Smooth muscle cell (in vitro differentiated cells): ENCODE data around the gene TPM4. TPM values are rescaled to one million over a fixed set of nuclear protein-coding genes. Genes with fewer than 3 reads are reported as not detected.

Experiments used
- DNase-seq: peaks from one replicate; lab custom pipeline; 2025; ENCODE audit not compliant: unreplicated experiment; lab: John Stamatoyannopoulos, UW
- H2AFZ ChIP-seq: fragments of 200-600 bp; sonication (generic); 2 replicates; pipeline ENCODE4 v1.6.0; 2016; ENCODE audit warnings: antibody characterized with exemption, low read depth, mild to moderate bottlenecking
- H3F3A ChIP-seq: fragments of 200-600 bp; sonication (generic); 2 replicates; pipeline ENCODE4 v1.6.0; 2017; ENCODE audit warnings: antibody characterized with exemption, low read depth
- H3K27ac ChIP-seq: fragments of 200-600 bp; sonication (generic); 2 replicates; pipeline ENCODE4 v1.5.1; 2016; ENCODE audit warnings: low read depth, mild to moderate bottlenecking
- H3K27me3 ChIP-seq: fragments of 200-600 bp; sonication (generic); 2 replicates; pipeline ENCODE4 v1.6.1; 2016; ENCODE audit warnings: low read depth, mild to moderate bottlenecking
- H3K36me3 ChIP-seq: fragments of 200-600 bp; sonication (generic); 2 replicates; pipeline ENCODE4 v1.5.1; 2016; ENCODE audit warnings: low read depth
- H3K4me1 ChIP-seq: fragments of 200-600 bp; sonication (generic); 2 replicates; pipeline ENCODE4 v1.5.1; 2016; ENCODE audit warnings: low read depth
- H3K4me2 ChIP-seq: fragments of 200-600 bp; sonication (generic); 2 replicates; pipeline ENCODE4 v1.6.0; 2016; ENCODE audit warnings: mild to moderate bottlenecking
- H3K4me3 ChIP-seq: fragments of 200-600 bp; sonication (generic); 2 replicates; pipeline ENCODE4 v1.5.1; 2016; ENCODE audit warnings: mild to moderate bottlenecking
- H3K79me2 ChIP-seq: fragments of 200-600 bp; sonication (generic); 2 replicates; pipeline ENCODE4 v1.6.0; 2016; ENCODE audit warnings: low read depth, mild to moderate bottlenecking
- H3K9ac ChIP-seq: fragments of 200-600 bp; sonication (generic); 2 replicates; pipeline ENCODE4 v1.6.0; 2016; ENCODE audit warnings: low read depth
- H3K9me3 ChIP-seq: fragments of 200-600 bp; sonication (generic); replicated peaks from 2 replicates; pipeline ENCODE4 v1.5.1; 2016; ENCODE audit warnings: low read depth
- H4K20me1 ChIP-seq: fragments of 200-600 bp; sonication (generic); 2 replicates; pipeline ENCODE4 v1.6.0; 2016; ENCODE audit warnings: low read depth
- CTCF ChIP-seq: fragments of 200-600 bp; sonication (generic); IDR thresholded peaks from 2 replicates; pipeline ENCODE4 v1.5.1; 2017; ENCODE audit warnings: borderline replicate concordance, mild to moderate bottlenecking, antibody characterized with exemption; ENCODE audit not compliant: insufficient read depth, poor library complexity, severe bottlenecking
- WGBS: methylation state at CpG from one replicate; pipeline ENCODE4 v1.1.7; 2016; ENCODE audit warnings: low lambda C conversion rate; 5-methylcytosine and 5-hydroxymethylcytosine counted together
- polyA plus RNA-seq: library from polyadenylated mRNA; unstranded; fragments of >200 nt; fragmentation: Nextera tagmentation; extraction: Ambion mirVana; gene quantifications from 2 replicates; pipeline ENCODE4 v1.2.1, GENCODE V29; 2016
- total RNA-seq: library from RNA; depleted of rRNA; stranded (reverse); fragments of >200 nt; gene quantifications from 2 replicates; pipeline ENCODE4 v1.2.3, GENCODE V29; 2014

Gene TPM4
- total and polyA plus RNA-seq, 2 experiments from 2014 or later: 1,070 to 1,074 TPM

- Histone ChIP-seq H3K9me3 (no peaks in the 10 kb centered on the region), H3K4me1 (no peaks in the 10 kb centered on the region), H4K20me1 (no peaks in the 10 kb centered on the region), H3F3A (no peaks in the 10 kb centered on the region), H2AFZ (no peak overlapping the region), H3K27me3 (no peaks in the 10 kb centered on the region), H3K4me3 (no peak overlapping the region), H3K36me3 (no peaks in the 10 kb centered on the region), H3K79me2 (no peaks in the 10 kb centered on the region), H3K27ac (no peak overlapping the region), H3K9ac (no peak overlapping the region), H3K4me2 (no peak overlapping the region)
- DNase-seq: no peak
- TF ChIP-seq CTCF: no peak
- WGBS: 60% methylated on average over 1 of the region's 2 CpGs
Observed at GRCh38 chr19:16033721-16034120, 42.6 kb upstream of the TPM4 start.

DNA sequence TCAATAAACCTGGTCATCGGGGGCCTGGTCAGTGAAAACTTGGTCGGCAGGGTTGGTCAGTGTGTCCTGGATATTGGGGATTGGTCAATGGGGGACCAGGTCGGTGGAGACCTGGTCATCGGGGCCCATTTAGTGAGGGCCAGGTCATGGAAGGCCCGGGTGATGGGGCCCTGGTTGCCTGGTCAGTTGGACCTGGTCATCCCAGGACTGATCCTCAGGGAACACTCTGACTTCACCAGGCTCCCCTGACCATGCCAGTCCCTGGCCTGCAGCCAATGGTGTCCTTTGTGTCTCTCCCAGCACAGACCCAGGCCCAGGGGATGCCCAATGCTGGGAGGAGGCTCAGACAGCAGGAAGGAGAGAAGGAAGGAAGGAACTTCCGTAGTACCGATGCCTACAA lies 42.1 kb upstream of the TPM4 start:
- Histone ChIP-seq H4K20me1 (no peaks in the 10 kb centered on the region), H2AFZ (no peak overlapping the region), H3F3A (no peaks in the 10 kb centered on the region), H3K9me3 (no peaks in the 10 kb centered on the region), H3K27me3 (no peaks in the 10 kb centered on the region), H3K36me3 (no peaks in the 10 kb centered on the region), H3K4me1 (no peaks in the 10 kb centered on the region), H3K4me2 (no peak overlapping the region), H3K79me2 (no peaks in the 10 kb centered on the region), H3K27ac (no peak overlapping the region), H3K4me3 (no peak overlapping the region), H3K9ac (no peak overlapping the region)
- no peak for DNase-seq
- TF ChIP-seq CTCF: no peak
- 81% methylated on average over 7 of the region's 7 CpGs for WGBS

DNA sequence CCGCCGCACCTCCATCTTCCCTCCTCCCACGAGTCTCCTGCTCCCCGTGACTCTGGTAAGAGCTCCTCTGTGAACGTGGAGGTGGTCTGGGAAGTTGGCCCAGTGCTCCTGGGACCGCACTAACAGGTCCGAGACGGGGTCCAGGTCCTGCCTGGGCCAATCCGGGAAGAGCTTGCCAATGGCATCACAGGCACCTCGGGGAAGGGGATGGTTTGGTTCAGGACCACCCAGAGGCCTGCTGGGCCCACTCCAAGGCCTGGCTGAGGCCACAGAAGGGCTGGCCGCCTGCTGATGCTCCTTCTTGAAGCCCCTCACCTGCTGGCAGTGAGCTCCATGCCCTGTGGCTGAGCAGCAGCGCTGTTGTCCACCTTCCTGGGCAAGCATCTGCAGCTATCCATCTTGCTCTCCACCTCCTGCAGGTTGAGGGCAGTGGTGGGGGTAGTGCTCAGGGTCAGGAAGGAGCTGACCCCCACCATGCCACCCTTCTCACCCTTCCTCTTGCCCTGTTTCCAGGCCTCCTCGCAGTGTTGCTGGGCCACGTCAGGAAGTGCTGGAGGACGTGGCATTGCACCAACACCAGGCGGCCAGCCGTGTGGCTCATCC lies 41.2 kb upstream of the TPM4 start:
- no peak overlapping the region for H3K4me3 ChIP-seq
- H3K4me1 ChIP-seq: no peaks in the 10 kb centered on the region
- H3K27ac ChIP-seq: no peak overlapping the region
- no peak for TF ChIP-seq CTCF
- H3K9ac ChIP-seq: no peak overlapping the region
- WGBS: 76% methylated on average over 17 of the region's 17 CpGs
- H3K9me3 ChIP-seq: no peaks in the 10 kb centered on the region
- DNase-seq: no peak
- H3K79me2 ChIP-seq: no peaks in the 10 kb centered on the region
- no peaks in the 10 kb centered on the region for H4K20me1 ChIP-seq
- H2AFZ ChIP-seq: no peak overlapping the region
- no peaks in the 10 kb centered on the region for H3K27me3 ChIP-seq
- H3F3A ChIP-seq: no peaks in the 10 kb centered on the region
- H3K36me3 ChIP-seq: no peaks in the 10 kb centered on the region
- no peak overlapping the region for H3K4me2 ChIP-seq

DNA sequence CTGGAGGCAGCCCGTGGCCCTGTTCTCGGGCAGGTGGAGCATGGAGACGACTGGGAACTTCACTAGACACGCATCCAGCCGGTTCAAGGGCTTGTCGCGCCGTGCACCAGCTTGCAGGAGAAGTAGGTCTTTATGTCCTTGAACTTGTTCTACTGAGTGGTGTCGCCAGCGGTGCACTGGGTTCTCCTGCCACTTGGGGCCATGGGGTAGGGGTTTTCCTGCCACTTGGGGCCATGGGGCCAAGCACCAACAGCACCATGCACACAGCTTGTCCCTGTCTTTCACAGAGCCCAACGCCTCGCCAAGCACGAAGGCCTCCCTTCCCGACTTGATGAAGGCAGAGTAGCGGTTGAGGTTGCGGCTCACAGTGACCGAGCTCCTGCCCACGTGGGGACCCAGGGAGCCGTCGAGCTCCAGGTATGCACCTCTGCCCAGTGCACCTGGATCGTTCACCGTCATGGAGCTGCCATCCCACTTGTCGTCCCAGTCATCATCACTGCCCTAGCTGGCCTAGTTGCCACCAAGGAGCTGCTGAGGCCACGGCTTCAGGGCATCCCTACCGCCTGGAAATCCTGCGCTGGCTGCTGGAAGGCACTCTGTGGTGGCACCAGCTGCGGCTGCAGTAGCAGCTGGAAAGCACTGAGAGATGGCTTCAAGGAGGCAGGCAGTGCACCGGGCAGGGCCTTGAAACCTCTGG lies 40.5 kb upstream of the TPM4 start:
- H3K27me3 ChIP-seq: no peaks in the 10 kb centered on the region
- H3K4me3 ChIP-seq: no peak overlapping the region
- no peak for DNase-seq
- H3K4me2 ChIP-seq: no peak overlapping the region
- H3K79me2 ChIP-seq: no peaks in the 10 kb centered on the region
- H3K9ac ChIP-seq: no peak overlapping the region
- no peaks in the 10 kb centered on the region for H3K9me3 ChIP-seq
- no peak overlapping the region for H2AFZ ChIP-seq
- no peak overlapping the region for H3K27ac ChIP-seq
- no peak for TF ChIP-seq CTCF
- H3F3A ChIP-seq: no peaks in the 10 kb centered on the region
- H3K4me1 ChIP-seq: no peaks in the 10 kb centered on the region
- no peaks in the 10 kb centered on the region for H3K36me3 ChIP-seq
- no peaks in the 10 kb centered on the region for H4K20me1 ChIP-seq
- WGBS: 84% methylated on average over 27 of the region's 28 CpGs
